22Rv1 (cell line): ENCODE data around the gene MMP15.

Source experiments
- CTCF ChIP-seq: fragments of 450-650 bp; IDR thresholded peaks from 2 replicates; pipeline ENCODE4 v1.5.1; 2017; ENCODE audit warnings: mild to moderate bottlenecking
- ZFX ChIP-seq: fragments of 450-650 bp; IDR thresholded peaks from 2 replicates; pipeline ENCODE4 v1.6.1; 2017; ENCODE audit warnings: antibody characterized with exemption, borderline replicate concordance

- TF ChIP-seq CTCF (no peak), ZFX (no peak)
Measured at GRCh38 chr16:58046054-58046881, 20.7 kb downstream of the MMP15 start.
